H1 (cell line): ENCODE measurements around the gene SBNO2.

Experiments
- CTCF ChIP-seq, 3 experiments: IDR thresholded peaks; 1 replicate in 2 of 3; 2 replicates in 1 of 3; pipeline versions ENCODE4 v1.5.1 to v1.6.1; 2011; ENCODE audit warnings: low read length in 3 of 3, mild to moderate bottlenecking in 3 of 3, inconsistent platforms in 2 of 3, low read depth in 1 of 3, moderate library complexity in 1 of 3; ENCODE audit not compliant: insufficient read depth in 1 of 3; ENCODE audit errors: control extremely low read depth in 1 of 3
- MAX ChIP-seq: IDR thresholded peaks from 2 replicates; pipeline ENCODE4 v1.6.1; 2012; ENCODE audit warnings: inconsistent platforms
- RAD21 ChIP-seq, 2 experiments: IDR thresholded peaks in 1 of 2; conservative IDR thresholded peaks in 1 of 2; 2 replicates each; pipeline ENCODE4 v1.6.1; 2011; ENCODE audit warnings: low read depth in 2 of 2, low read length in 2 of 2, improper control_type of control experiment in 1 of 2, inconsistent platforms in 1 of 2, mild to moderate bottlenecking in 1 of 2, moderate library complexity in 1 of 2

GRCh38 chr19:1169921-1170885 is 3.9 kb downstream of the SBNO2 start:
- TF ChIP-seq CTCF (IDR thresholded peaks at IDR 0.05; ENCODE audit: control extremely low read depth in 1 of 3, insufficient read depth in 1 of 3, low read depth in 1 of 3, low read length in 3 of 3), result no peak
- no peak for TF ChIP-seq MAX
- TF ChIP-seq RAD21 (IDR thresholded peaks at IDR 0.05 in 1 of 2, conservative IDR thresholded peaks at IDR 0.05 in 1 of 2; ENCODE audit: low read depth in 2 of 2, low read length in 2 of 2), result no peak
